Measurements from ENCODE around the gene METTL26. TPM values are rescaled to one million over a fixed set of nuclear protein-coding genes. Genes with fewer than 3 reads are reported as not detected.
A peak's percentile ranks its signal among the peaks of the same experiment; 100 is the strongest.

METTL26 gene
- total and polyA plus RNA-seq, 8 donors, result 17.3 to 271 (median 197) TPM

GRCh38 chr16:676913-677312 is 40.8 kb upstream of the METTL26 start:
- TF ChIP-seq CTCF (IDR thresholded peaks at IDR 0.05) (no peak), POLR2AphosphoS5 (IDR thresholded peaks at IDR 0.05) (peak in 1 of 3 donors; percentile 53), EP300 (IDR thresholded peaks at IDR 0.05) (no peak), POLR2A (IDR thresholded peaks at IDR 0.05) (no peak)
- H3K9me3 ChIP-seq, result no peaks in the 10 kb centered on the region

DNA sequence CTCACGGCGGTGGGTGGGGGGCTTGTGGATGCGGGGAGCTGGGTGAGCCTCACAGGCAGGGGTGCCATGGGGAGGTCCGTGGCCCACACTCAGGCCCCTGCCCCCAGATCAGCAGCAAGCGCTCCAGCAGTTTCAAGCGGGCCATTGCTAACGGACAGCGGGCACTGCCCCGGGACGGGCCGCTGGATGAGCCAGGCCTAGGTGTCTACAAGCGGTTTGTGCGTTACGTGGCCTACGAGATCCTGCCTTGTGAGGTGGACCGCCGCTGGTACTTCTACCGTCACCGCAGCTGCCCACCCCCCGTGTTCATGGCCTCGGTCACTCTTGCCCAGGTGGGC is 40.4 kb upstream of the METTL26 start:
- no peak overlapping the region for H3K4me3 ChIP-seq
- 80 to 90% (median 87%) methylated on average over 20 to 21 of the region's 21 CpGs for WGBS, 5 donors

More at GRCh38 chr16:676913-677312, 40.8 kb upstream of the METTL26 start:
- H3K27ac ChIP-seq, result no peak overlapping the region
- peak; percentile 83 to 93 for DNase-seq
- peaks cover 27 to 33% (median 31%) of the 10 kb centered on the region in 4 donors for H3K36me3 ChIP-seq
- peaks cover 0 to 18% (median 0%) of the 10 kb centered on the region in 3 donors for H3K27me3 ChIP-seq
- H3K4me3 ChIP-seq, result peak overlapping the region in 1 of 4 donors; percentile 9
- peaks cover 34 to 63% (median 61%) of the 10 kb centered on the region in 4 donors for H3K4me1 ChIP-seq
- intact Hi-C loops (cut with DNase I; ENCODE audit: low total_unique reads), result no loop called here
- 43 to 63% (median 44%) methylated on average over 16 to 23 of the region's 23 CpGs for WGBS, 5 donors

DNA sequence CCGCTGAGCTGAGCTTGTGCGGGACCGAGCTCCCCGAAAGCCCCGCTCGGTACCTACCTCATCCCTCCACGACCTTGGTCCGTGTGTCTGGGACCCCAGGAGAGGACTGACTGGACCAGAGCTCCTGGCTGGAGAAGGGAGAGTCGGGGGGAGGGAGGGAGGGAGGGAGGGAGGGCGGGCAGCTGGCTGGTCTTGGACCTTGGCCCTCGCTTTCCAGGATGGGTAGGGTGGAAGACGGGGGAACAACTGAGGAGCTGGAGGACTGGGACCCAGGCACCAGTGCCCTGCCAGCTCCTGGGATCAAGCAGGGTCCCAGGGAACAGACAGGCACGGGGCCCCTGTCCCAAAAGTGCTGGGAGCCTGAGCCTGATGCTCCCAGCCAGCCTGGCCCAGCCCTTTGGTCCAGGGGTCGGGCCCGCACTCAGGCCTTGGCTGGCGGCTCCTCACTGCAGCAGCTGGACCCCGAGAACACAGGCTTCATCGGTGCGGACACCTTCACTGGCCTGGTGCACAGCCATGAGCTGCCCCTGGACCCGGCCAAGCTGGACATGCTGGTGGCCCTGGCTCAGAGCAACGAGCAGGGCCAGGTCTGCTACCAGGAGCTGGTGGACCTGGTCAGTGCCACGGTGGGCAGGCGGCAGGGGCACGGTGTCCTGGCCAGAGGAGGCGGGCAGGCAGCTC is 39.9 kb upstream of the METTL26 start:
- TF ChIP-seq POLR2A (IDR thresholded peaks at IDR 0.05), result no peak
- no peak for TF ChIP-seq POLR2AphosphoS5 (IDR thresholded peaks at IDR 0.05)
- TF ChIP-seq CTCF (IDR thresholded peaks at IDR 0.05), result no peak
- H3K36me3 ChIP-seq, result peaks cover 29 to 34% (median 33%) of the 10 kb centered on the region in 4 donors
- H3K27ac ChIP-seq, result peak overlapping the region in 2 of 5 donors; percentile 25 to 67
- DNase-seq, result peak in 1 of 2 donors; percentile 51
- peaks cover 25 to 55% (median 52%) of the 10 kb centered on the region in 4 donors for H3K4me1 ChIP-seq
- no peaks in the 10 kb centered on the region for H3K9me3 ChIP-seq
- intact Hi-C loops (cut with DNase I; ENCODE audit: low total_unique reads), result no loop called here
- peak overlapping the region; percentile 36 to 45 (median 38) for H3K4me3 ChIP-seq
- H3K27me3 ChIP-seq, result peaks cover 0 to 18% (median 0%) of the 10 kb centered on the region in 3 donors
- 34 to 47% (median 41%) methylated on average over 17 to 25 of the region's 25 CpGs for WGBS, 5 donors

More for the DNA sequence above, 40.4 kb upstream of the METTL26 start:
- Histone ChIP-seq H3K27me3 (peaks cover 0 to 18% (median 0%) of the 10 kb centered on the region in 3 donors), H3K27ac (no peak overlapping the region), H3K4me1 (peaks cover 31 to 60% (median 57%) of the 10 kb centered on the region in 4 donors), H3K36me3 (peaks cover 27 to 33% (median 31%) of the 10 kb centered on the region in 4 donors), H3K9me3 (no peaks in the 10 kb centered on the region)
- intact Hi-C loops (cut with DNase I; ENCODE audit: low total_unique reads), result no loop called here
- TF ChIP-seq EP300 (IDR thresholded peaks at IDR 0.05) (no peak), CTCF (IDR thresholded peaks at IDR 0.05) (no peak), POLR2AphosphoS5 (IDR thresholded peaks at IDR 0.05) (no peak), POLR2A (IDR thresholded peaks at IDR 0.05) (no peak)
- no peak for DNase-seq

DNA sequence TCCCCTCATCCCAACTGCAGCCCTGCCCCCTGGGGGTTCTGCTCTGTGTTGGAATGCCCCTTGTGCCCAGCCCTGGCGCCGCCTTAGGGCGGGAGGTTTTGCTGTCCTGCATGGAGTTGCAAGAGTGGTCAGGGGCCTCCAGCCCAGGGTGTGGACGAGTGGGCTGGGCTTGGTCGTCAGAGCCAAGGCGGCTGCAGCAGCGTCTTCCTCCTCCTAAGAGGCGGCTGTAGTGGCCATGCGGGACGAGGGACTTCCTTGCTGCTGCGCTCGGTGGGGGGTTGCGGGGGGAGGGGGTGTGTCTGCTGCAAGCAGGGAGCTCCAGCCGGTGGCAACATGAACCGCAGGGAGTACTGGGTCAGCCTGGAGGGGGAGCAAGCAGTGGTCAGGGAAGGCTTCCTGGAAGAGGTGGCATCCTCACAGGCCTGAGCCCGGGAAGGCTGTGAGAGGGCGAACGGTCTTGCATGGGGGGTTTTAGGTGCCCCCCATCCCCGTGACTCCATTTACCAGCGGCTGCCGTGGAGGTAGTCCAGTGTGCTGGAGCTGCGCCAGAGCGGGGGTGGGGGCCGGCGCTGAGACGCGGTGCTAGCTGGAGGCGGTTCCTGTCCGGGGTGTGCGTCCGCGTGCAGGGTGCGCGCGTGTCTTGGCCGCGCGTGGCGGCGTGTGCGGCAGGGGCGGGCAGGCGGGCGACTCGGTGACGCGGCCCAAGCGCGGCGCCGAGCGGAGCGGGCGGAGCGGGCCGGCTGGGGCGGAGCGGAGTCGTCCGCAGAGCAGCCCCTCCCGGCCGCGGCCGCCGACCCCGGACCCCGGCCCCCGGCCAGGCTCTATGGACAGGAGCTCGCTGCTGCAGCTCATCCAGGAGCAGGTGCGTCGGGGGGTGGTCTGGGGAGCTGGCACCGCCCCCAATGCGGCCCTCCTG is 39.1 kb upstream of the METTL26 start, which contains the start of gene RHBDL1:
TSS of gene RHBDL1 (plus strand) at position 704 of the 916 bp plus-strand sequence. CDS start at position 824, 120 bp downstream.
- H3K27ac ChIP-seq, result peak within 1 kb of the TSS in 2 of 5 donors; percentile 25 to 67

More for the DNA sequence above, 39.1 kb upstream of the METTL26 start, which contains the start of gene RHBDL1:
- Histone ChIP-seq H3K4me3 (peak within 1 kb of the TSS; percentile 36 to 45 (median 38)), H3K36me3 (peaks cover 37 to 42% (median 41%) of the 10 kb centered on the region in 4 donors), H3K9me3 (no peaks in the 10 kb centered on the region), H3K27me3 (peaks cover 0 to 18% (median 0%) of the 10 kb centered on the region in 3 donors), H3K4me1 (peaks cover 22 to 50% (median 47%) of the 10 kb centered on the region in 4 donors)
- TF ChIP-seq POLR2A (IDR thresholded peaks at IDR 0.05) (no peak), POLR2AphosphoS5 (IDR thresholded peaks at IDR 0.05) (no peak)
- peak in 1 of 2 donors; percentile 76 for DNase-seq
- 3 to 11% (median 6%) methylated on average over 25 to 73 of the region's 73 CpGs for WGBS, 5 donors
- intact Hi-C loops (cut with DNase I; ENCODE audit: low total_unique reads), result no loop called here

Measured in stomach (tissue), 9 donors.